Prostate gland (tissue), 2 donors: ENCODE data around the gene KIZ. TPM values are rescaled to one million over a fixed set of nuclear protein-coding genes. Genes with fewer than 3 reads are reported as not detected.

Experiments used
- DNase-seq: peaks from one replicate; pipeline ENCODE4 v3.0.0-alpha.2; 2019; ENCODE audit warnings: low spot score
- H3K27ac ChIP-seq, 2 donors: fragments of 200-600 bp; sonication (generic); 2 replicates each; pipeline ENCODE4 v1.5.1; 2017 to 2019
- H3K27me3 ChIP-seq: fragments of 200-600 bp; sonication (generic); replicated peaks from 2 replicates; pipeline ENCODE4 v1.5.1; 2019; ENCODE audit not compliant: insufficient read depth
- H3K36me3 ChIP-seq, 2 donors: fragments of 200-600 bp; sonication (generic); 1 replicate in 1 of 2; 2 replicates in 1 of 2; pipeline versions ENCODE4 v1.5.1 to v1.8.1; 2017 to 2019
- H3K4me1 ChIP-seq: fragments of 200-600 bp; sonication (generic); replicated peaks from 2 replicates; pipeline ENCODE4 v1.5.1; 2019
- H3K4me3 ChIP-seq, 2 donors: fragments of 200-600 bp; sonication (generic); 2 replicates each; pipeline ENCODE4 v1.5.1; 2017 to 2019
- H3K9me3 ChIP-seq: fragments of 200-600 bp; sonication (generic); 2 replicates; pipeline ENCODE4 v1.5.1; 2017
- POLR2A ChIP-seq: fragments of 450-650 bp; IDR thresholded peaks from one replicate; pipeline ENCODE4 v1.6.1; 2016; ENCODE audit warnings: antibody characterized with exemption, mild to moderate bottlenecking
- POLR2AphosphoS5 ChIP-seq: sonication (generic); formaldehyde crosslinking; IDR thresholded peaks from one replicate; pipeline ENCODE4 v1.6.1; 2017; ENCODE audit warnings: antibody characterized with exemption
- WGBS: methylation state at CpG from one replicate; pipeline ENCODE4 v1.1.5; 2018; 5-methylcytosine and 5-hydroxymethylcytosine counted together
- intact Hi-C: fragments of 100-400 bp; cut with DNase I; formaldehyde crosslinking; loops from one replicate; pipeline ENCODE4 v1.14.2; 2022
- total RNA-seq, 2 donors: library from RNA; depleted of rRNA; stranded (reverse); fragments of >200 nt; gene quantifications; one replicate each; pipeline ENCODE4 v1.1.0, GENCODE V29; 2016
- TF ChIP-seq, protein P1 (sequence below), 4 experiments: fragments of 200-600 bp in 2 of 4; fragments of 450-650 bp in 2 of 4; sonication (generic) in 2 of 4; IDR thresholded peaks; 1 replicate in 3 of 4; 2 replicates in 1 of 4; pipeline ENCODE4 v1.5.1; 2016 to 2019; ENCODE audit warnings: antibody characterized with exemption in 4 of 4, mild to moderate bottlenecking in 2 of 4, moderate library complexity in 2 of 4

The KIZ gene
- total RNA-seq, 2 donors from 2014 or later: 39.9 to 41.0 TPM

DNA sequence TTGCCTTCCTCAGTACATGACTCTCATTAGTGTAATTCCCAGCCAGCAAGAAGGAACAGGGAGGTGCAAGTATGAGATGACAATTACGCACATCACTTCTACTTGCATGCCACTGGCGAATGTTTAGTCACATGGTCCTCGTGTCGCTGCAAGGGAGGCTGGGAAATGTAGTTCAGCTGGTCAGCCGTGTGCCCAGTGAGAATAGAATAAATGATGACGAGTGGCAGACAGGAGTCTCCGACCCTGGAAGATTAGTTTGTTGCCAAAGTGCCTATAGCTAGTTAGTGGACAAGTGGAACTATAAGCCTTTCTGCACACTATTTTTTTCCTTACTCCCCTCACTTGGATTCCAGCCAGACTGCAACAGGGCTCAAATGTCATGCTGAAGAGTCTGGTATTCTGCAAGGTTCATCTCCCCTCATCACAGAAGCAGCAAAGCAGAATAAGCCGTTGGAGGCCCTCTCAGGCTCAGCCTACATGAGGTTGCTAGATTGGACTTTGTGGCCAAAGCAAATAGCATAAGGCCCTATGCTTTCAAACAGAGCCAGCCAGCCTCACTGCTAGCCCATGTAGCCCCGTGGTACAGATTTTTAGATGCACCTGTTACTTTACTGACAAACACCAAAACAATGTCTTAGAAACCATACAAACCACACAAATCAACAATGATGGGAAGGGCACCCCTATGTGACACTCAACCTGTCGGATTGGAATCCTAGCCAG lies 29.4 kb upstream of the KIZ start:
- Histone ChIP-seq H3K4me3 (no peak overlapping the region), H3K36me3 (no peaks in the 10 kb centered on the region), H3K27me3 (peaks cover 25% of the 10 kb centered on the region), H3K9me3 (no peaks in the 10 kb centered on the region), H3K27ac (no peak overlapping the region), H3K4me1 (no peaks in the 10 kb centered on the region)
- intact Hi-C loops: no loop called here
- no peak for DNase-seq
- WGBS: 45% methylated on average over 10 of the region's 10 CpGs
- no peak for TF ChIP-seq POLR2AphosphoS5
- TF ChIP-seq, protein P1, sequence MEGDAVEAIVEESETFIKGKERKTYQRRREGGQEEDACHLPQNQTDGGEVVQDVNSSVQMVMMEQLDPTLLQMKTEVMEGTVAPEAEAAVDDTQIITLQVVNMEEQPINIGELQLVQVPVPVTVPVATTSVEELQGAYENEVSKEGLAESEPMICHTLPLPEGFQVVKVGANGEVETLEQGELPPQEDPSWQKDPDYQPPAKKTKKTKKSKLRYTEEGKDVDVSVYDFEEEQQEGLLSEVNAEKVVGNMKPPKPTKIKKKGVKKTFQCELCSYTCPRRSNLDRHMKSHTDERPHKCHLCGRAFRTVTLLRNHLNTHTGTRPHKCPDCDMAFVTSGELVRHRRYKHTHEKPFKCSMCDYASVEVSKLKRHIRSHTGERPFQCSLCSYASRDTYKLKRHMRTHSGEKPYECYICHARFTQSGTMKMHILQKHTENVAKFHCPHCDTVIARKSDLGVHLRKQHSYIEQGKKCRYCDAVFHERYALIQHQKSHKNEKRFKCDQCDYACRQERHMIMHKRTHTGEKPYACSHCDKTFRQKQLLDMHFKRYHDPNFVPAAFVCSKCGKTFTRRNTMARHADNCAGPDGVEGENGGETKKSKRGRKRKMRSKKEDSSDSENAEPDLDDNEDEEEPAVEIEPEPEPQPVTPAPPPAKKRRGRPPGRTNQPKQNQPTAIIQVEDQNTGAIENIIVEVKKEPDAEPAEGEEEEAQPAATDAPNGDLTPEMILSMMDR (IDR thresholded peaks at IDR 0.05): no peak
- no peak for TF ChIP-seq POLR2A

DNA sequence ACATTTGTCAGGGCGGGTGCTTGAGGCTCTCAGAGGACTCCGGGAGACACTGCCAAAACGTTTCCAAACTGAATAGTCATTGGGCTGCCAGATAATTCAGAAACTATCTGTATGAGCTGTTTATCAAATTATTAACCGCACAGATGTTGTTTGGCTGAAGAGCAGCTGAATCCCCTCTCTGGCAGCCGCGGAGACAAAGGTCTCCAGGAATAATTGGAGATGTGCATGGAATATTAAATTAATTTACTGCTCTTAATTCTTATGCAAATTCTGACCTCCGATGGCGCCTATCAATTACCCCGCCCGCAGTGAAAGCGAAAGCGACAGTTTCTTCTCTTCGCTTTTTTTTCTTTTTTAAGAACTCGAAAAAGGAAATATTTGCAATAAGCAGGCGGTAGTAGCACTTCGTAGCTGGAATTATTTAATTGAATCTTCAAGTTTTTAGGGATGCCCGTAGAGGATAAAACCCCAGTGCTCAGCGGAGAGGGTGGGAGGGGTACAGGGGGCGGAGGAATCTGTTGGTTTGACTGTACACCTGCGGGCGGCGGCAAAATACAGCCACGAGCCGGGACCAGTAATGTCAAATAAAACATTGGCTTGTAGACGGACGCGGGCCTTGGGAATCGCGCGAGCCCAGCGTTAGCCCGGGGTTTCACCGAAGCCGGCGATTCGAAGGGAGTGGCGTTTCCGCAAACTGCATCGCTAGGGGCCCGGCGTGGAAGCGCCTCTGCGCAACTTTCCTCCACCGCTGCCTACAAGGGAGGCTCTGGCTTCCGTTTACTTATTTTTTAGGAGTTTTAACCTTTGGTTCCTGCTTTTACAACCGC lies 25.9 kb upstream of the KIZ start:
- H3K9me3 ChIP-seq: no peaks in the 10 kb centered on the region
- no peak overlapping the region for H3K4me3 ChIP-seq
- no peak overlapping the region for H3K27ac ChIP-seq
- intact Hi-C loops: no loop called here
- WGBS: 8% methylated on average over 46 of the region's 46 CpGs
- TF ChIP-seq POLR2AphosphoS5 (no peak), POLR2A (no peak)
- TF ChIP-seq, protein P1 (IDR thresholded peaks at IDR 0.05): no peak
- H3K4me1 ChIP-seq: no peaks in the 10 kb centered on the region
- no peaks in the 10 kb centered on the region for H3K36me3 ChIP-seq
- DNase-seq: no peak
- peaks cover 55% of the 10 kb centered on the region for H3K27me3 ChIP-seq

DNA sequence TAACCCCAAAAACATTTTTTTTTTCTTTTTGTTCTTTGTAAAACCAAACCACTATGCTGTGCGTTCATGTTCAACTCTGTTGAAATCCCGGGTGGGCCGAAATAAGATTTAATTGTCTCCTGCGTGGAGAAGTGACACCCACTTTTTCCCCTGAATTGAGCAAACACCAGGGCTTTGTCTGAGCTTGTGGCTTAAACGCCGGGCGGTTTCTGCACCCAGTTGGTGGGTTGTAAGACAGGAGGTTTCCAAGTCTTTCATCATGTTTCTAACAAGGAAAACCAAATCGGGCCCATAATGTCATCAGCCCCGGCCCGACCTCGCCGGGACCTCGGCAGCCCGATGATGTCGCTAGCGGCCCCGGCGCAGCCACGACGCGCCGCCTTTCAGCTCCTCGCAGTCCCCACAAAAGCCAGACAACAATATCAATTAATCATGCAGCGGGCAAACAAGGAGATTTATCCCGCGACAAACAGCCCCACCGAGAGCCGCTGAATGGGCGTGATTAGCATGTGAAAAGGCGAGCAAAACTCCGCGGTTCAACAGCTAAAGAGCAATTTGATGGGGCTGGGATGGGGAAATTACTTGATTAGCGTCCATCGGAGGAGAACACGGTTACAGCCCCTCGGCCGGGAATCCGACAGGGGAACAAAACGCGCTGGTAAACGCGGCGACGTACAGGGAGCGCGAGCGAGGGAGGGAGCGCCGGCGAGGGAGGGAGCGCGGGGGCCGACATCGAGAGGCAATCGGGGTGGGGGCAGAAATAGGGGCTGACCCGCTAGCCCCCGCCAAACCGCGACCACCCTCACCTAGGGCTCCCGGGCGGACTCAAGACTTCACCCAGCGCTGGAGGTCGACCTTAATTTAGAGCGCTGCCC lies 25.1 kb upstream of the KIZ start:
- DNase-seq: no peak
- Histone ChIP-seq H3K4me1 (no peaks in the 10 kb centered on the region), H3K27me3 (peaks cover 63% of the 10 kb centered on the region), H3K9me3 (no peaks in the 10 kb centered on the region), H3K27ac (no peak overlapping the region), H3K36me3 (no peaks in the 10 kb centered on the region), H3K4me3 (no peak overlapping the region)
- TF ChIP-seq POLR2A (no peak), POLR2AphosphoS5 (no peak)
- TF ChIP-seq, protein P1 (IDR thresholded peaks at IDR 0.05): no peak
- intact Hi-C loops: no loop called here
- 3% methylated on average over 64 of the region's 64 CpGs for WGBS

DNA sequence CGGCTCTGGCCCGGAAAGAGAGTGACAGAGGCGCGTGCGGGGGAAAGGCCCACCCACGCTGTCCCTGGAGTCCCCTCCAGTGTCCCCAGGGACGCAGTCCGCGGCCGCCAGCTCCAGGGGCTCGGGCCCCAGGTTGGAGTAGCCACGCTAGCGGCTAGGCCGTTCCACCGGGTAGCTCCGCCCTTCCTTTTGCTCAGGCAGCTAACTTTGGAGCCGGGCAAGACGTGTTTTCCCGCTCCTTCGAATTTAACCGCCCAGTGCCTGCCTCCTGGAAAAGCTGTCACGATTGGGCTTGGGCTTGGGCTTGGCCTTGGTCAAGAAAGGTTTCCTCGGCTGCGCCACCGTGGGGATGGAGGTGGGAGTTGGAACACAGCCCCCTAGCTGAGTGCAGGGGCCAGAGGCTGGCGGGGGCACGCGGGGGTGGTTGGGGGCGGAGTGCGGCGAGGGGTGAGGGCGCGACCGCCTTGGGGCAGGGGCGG lies 24.4 kb upstream of the KIZ start:
- H3K4me3 ChIP-seq: no peak overlapping the region
- H3K9me3 ChIP-seq: no peaks in the 10 kb centered on the region
- H3K27ac ChIP-seq: no peak overlapping the region
- no peaks in the 10 kb centered on the region for H3K4me1 ChIP-seq
- TF ChIP-seq, protein P1 (IDR thresholded peaks at IDR 0.05): no peak
- TF ChIP-seq POLR2A (no peak), POLR2AphosphoS5 (no peak)
- DNase-seq: no peak
- H3K27me3 ChIP-seq: peaks cover 65% of the 10 kb centered on the region
- intact Hi-C loops: no loop called here
- H3K36me3 ChIP-seq: no peaks in the 10 kb centered on the region
- WGBS: 4% methylated on average over 21 of the region's 35 CpGs
